GM18909 (cell line): ENCODE data around the gene TFPI2.

Source experiments
- ATAC-seq: cut with Tn5 transposase; IDR thresholded peaks from one replicate; pipeline ENCODE4 v1.9.1; 2021; ENCODE audit warnings: mild to moderate bottlenecking; ENCODE audit not compliant: unreplicated experiment, poor library complexity

TFPI2 gene

GRCh38 chr7:93860261-93860660 lies 30.3 kb downstream of the TFPI2 start:
- ATAC-seq = no peak

DNA sequence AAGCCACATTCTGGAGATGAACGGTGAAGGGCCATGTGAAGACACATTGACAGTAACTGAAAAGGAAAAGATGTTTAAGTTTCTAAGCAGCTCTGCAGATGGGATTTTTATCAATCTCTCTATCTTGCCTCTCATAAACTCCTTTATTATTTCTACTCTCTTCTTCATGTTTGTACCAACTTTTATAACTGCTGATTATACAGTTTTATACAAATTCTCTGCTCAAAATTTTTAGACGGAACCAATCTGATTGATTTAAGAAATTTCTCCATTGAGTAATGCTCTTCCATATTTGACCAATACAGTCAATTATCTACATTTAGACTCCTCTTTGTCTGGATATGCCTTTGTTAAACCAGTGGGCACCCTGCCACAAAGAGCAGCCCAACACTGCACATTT lies 31.7 kb downstream of the TFPI2 start:
- no peak for ATAC-seq

GRCh38 chr7:93856323-93856722 lies 34.2 kb downstream of the TFPI2 start:
- ATAC-seq = no peak

GRCh38 chr7:93855797-93856196 lies 34.8 kb downstream of the TFPI2 start:
- no peak for ATAC-seq

DNA sequence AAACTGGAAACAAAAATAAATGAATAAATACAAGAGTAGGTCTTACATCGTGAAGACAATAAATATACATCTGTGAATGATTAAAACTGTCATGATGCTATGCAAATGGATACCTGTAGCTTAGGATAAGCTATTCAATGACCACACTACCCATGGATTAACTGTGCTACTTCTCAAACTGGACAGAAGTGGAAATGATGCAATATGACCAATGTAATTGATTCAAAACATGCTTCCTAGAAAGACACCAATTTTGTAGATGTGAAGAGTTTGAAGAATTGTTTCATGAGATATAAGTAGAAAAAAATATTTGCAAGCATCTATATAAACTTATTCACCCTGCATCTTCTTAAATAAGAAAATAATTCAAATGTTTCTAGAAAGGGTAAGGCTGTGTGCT lies 36.1 kb downstream of the TFPI2 start:
- no peak for ATAC-seq

DNA sequence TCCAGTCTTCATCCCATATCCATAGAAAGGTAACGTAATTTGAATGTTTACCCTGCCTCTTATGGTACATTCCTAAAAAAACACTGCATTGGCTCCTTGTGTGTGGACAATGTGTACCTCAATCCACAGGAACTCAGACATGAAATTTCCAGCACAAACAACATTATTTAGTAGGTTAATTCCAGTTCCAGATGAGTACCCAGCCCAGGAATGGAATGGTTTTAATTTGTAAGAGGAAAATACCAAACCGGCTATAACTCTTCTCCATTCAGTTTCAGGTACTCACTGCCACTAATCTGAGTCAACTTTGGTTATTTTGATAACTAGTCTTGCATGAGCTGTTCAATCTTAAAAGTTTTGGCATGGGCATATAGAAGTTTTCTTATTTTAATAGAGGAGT lies 39.0 kb downstream of the TFPI2 start:
- ATAC-seq = no peak

- ATAC-seq = no peak
Measured at GRCh38 chr7:93843260-93843659, 47.3 kb downstream of the TFPI2 start.

- ATAC-seq = no peak
Measured at GRCh38 chr7:93838966-93839365, 51.6 kb downstream of the TFPI2 start.

- ATAC-seq = no peak
Measured at GRCh38 chr7:93837245-93837644, 53.3 kb downstream of the TFPI2 start.

- no peak for ATAC-seq
Measured at GRCh38 chr7:93836116-93836515, 54.4 kb downstream of the TFPI2 start.

GRCh38 chr7:93835702-93836101 lies 54.9 kb downstream of the TFPI2 start:
- ATAC-seq = no peak
